Measurements from ENCODE around the gene AMER1. TPM values are rescaled to one million over a fixed set of nuclear protein-coding genes. Genes with fewer than 3 reads are reported as not detected.

The AMER1 gene
- total and polyA plus RNA-seq, 10 of the 15 experiments (the other 5 are each of a cell fraction or from before 2014, with no cell fraction given): 0.16 to 6.3 (median 4.2) TPM

DNA sequence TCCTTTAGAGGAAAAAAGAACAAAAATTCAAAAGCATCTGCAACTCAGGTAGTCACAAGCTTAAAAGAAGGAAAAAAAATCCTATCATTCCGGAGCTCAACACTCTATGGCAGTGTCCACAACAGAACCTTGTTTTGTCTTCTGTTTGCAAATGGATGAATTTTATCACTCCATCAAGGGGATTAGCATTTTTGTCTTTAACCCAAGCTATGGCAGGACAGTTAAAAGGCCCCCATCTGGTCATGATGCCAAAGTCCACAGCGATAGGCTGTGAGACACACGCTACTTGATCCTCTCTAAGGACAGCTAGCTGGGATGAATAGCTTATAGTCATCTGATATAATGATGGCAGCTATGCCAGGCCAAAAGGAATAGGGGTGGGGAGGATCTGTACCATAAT lies 16.6 kb downstream of the AMER1 start (continued):
- TF ChIP-seq SMARCA5 (IDR thresholded peaks at IDR 0.05): no peak

- no peak overlapping the region for H3K9ac ChIP-seq (ENCODE audit: control insufficient read depth, insufficient read depth, low read length)
- SMC1A ChIA-PET (ENCODE audit: uncharacterized antibody, unreplicated experiment): interaction anchor here (0.6 to 1.9 kb wide), 3 partner anchors 10 to 1567 kb away, joined by 3 to 6 read pairs (median 5); partner anchors contain the start of gene AMER1
- in situ Hi-C loops (cut with MboI) (no loop called here), intact Hi-C loops (cut with micrococcal nuclease; ENCODE audit: unreplicated experiment) (no loop called here)
- no peaks in the 10 kb centered on the region for H3K79me2 ChIP-seq (ENCODE audit: control insufficient read depth, insufficient read depth, low read length)
- no peak overlapping the region for H3K27ac ChIP-seq (ENCODE audit: control insufficient read depth, insufficient read depth)
- BruUV-seq (replicated peaks): no TSS peak
- POLR2A ChIA-PET: interaction anchor here (1.7 kb wide), 1 partner anchor 10 kb away, joined by 4 read pairs; no protein-coding TSS in a partner anchor
- TF ChIP-seq HDAC2 (IDR thresholded peaks at IDR 0.05) (no peak), IRF4 (IDR thresholded peaks at IDR 0.05; ENCODE audit: low read depth, low read length) (no peak), PKNOX1 (IDR thresholded peaks at IDR 0.05) (no peak), SMAD5 (IDR thresholded peaks at IDR 0.05; ENCODE audit: low read depth) (no peak), USF2 (IDR thresholded peaks at IDR 0.05; ENCODE audit: borderline replicate concordance, low read depth, low read length) (no peak), NR2C2 (IDR thresholded peaks at IDR 0.05; ENCODE audit: borderline replicate concordance, control insufficient read depth, insufficient read length, low read depth) (no peak), ESRRA (IDR thresholded peaks at IDR 0.05; ENCODE audit: low read length) (no peak), MTA3 (IDR thresholded peaks at IDR 0.05; ENCODE audit: borderline replicate concordance, low read length) (no peak)
- H2AFZ ChIP-seq (ENCODE audit: control insufficient read depth, low read depth, low read length): no peak overlapping the region
- RAD21 ChIA-PET (ENCODE audit: unreplicated experiment): no interaction called here
- ATAC-seq (no peak), FAIRE-seq (no peak), DNase-seq (ENCODE audit: low read depth, low spot score) (no peak)
- no peaks in the 10 kb centered on the region for H3K9me3 ChIP-seq (replicated peaks; ENCODE audit: control insufficient read depth, insufficient read depth, low read length)
- H3K4me2 ChIP-seq (ENCODE audit: control insufficient read depth, insufficient read depth): no peak overlapping the region
- H3K4me1 ChIP-seq (ENCODE audit: control insufficient read depth, insufficient read depth, low read length): no peaks in the 10 kb centered on the region
- no peaks in the 10 kb centered on the region for H3K27me3 ChIP-seq (replicated peaks in 1 of 2; ENCODE audit: control insufficient read depth in 2 of 2, insufficient read depth in 2 of 2, low read length in 1 of 2)
- peaks cover 0 to 3% of the 10 kb centered on the region in 2 experiments; a peak in 3 of 4 replicates for H3K36me3 ChIP-seq (ENCODE audit: control insufficient read depth in 2 of 2, insufficient read depth in 2 of 2, low read length in 1 of 2)
- H3K4me3 ChIP-seq: no peak overlapping the region
- CTCF ChIA-PET: no interaction called here
- H4K20me1 ChIP-seq (ENCODE audit: control insufficient read depth, insufficient read depth): no peaks in the 10 kb centered on the region
Observed at GRCh38 chrX:64187762-64188150, 17.8 kb downstream of the AMER1 start.
